HepG2 (cell line): ENCODE measurements around the gene PDPR. TPM values are rescaled to one million over a fixed set of nuclear protein-coding genes. Genes with fewer than 3 reads are reported as not detected.

Experiments
- BORCS8-MEF2B ChIP-seq: sonication (generic); formaldehyde crosslinking; IDR thresholded peaks from 2 replicates; pipeline ENCODE4 v1.8.0; 2022; ENCODE audit warnings: mild to moderate bottlenecking, missing genetic modification reagents
- CBX5 ChIP-seq: sonication (generic); formaldehyde crosslinking; IDR thresholded peaks from 2 replicates; pipeline ENCODE4 v1.4.0; 2020; ENCODE audit warnings: missing genetic modification reagents, borderline replicate concordance
- FOXJ3 ChIP-seq: sonication (generic); formaldehyde crosslinking; IDR thresholded peaks from 2 replicates; pipeline ENCODE4 v1.4.0; 2020; ENCODE audit warnings: missing genetic modification reagents, mild to moderate bottlenecking, borderline replicate concordance
- GATAD2A ChIP-seq: IDR thresholded peaks from 2 replicates; pipeline ENCODE4 v1.6.1; 2016
- GFI1 ChIP-seq: sonication (generic); formaldehyde crosslinking; IDR thresholded peaks from 2 replicates; pipeline ENCODE4 v1.5.0; 2020; ENCODE audit warnings: missing genetic modification reagents, mild to moderate bottlenecking, borderline replicate concordance
- HHEX ChIP-seq: IDR thresholded peaks from 2 replicates; pipeline ENCODE4 v1.6.1; 2016; ENCODE audit warnings: control low read depth
- HMG20A ChIP-seq: IDR thresholded peaks from 2 replicates; pipeline ENCODE4 v1.6.1; 2016; ENCODE audit warnings: borderline replicate concordance
- MIER2 ChIP-seq: IDR thresholded peaks from 2 replicates; pipeline ENCODE4 v1.6.1; 2016; ENCODE audit warnings: missing biosample characterization, missing genetic modification reagents
- MTF1 ChIP-seq: sonication (generic); formaldehyde crosslinking; IDR thresholded peaks from 2 replicates; pipeline ENCODE4 v1.5.0; 2020; ENCODE audit warnings: missing genetic modification reagents
- NFYC ChIP-seq: IDR thresholded peaks from 2 replicates; pipeline ENCODE4 v1.6.1; 2016; ENCODE audit warnings: missing genetic modification reagents, missing compliant biosample characterization
- NR1H2 ChIP-seq: sonication (generic); formaldehyde crosslinking; IDR thresholded peaks from 2 replicates; pipeline ENCODE4 v1.8.1; 2022; ENCODE audit warnings: low read depth, missing genetic modification reagents, borderline replicate concordance
- TEAD3 ChIP-seq: optimal IDR thresholded peaks from 2 replicates; pipeline ENCODE3; 2016; ENCODE audit warnings: borderline replicate concordance
- TGIF2 ChIP-seq: IDR thresholded peaks from 2 replicates; pipeline ENCODE4 v1.6.1; 2016; ENCODE audit warnings: control low read depth, missing compliant biosample characterization
- ZEB1 ChIP-seq: IDR thresholded peaks from 2 replicates; pipeline ENCODE4 v1.6.1; 2012; ENCODE audit warnings: mild to moderate bottlenecking, low read depth, inconsistent platforms; ENCODE audit not compliant: insufficient replicate concordance
- ZNF230 ChIP-seq: sonication (generic); formaldehyde crosslinking; IDR thresholded peaks from 2 replicates; pipeline ENCODE4 v1.4.0; 2020; ENCODE audit warnings: mild to moderate bottlenecking, missing genetic modification reagents
- polyA plus RNA-seq, 8 experiments: library from polyadenylated mRNA; depleted of rRNA in 3 of 8; stranded (reverse) in 7 of 8; unstranded in 1 of 8; fragments of >200 nt; fragmentation: Illumina TruSeq in 4 of 8; extraction: Trizol in 4 of 8; gene quantifications; 2 replicates each; pipeline versions ENCODE4 v1.2.1 to v1.2.3, GENCODE V29; 2011 to 2016; ENCODE audit warnings: low read depth in 4 of 8, missing spikeins in 1 of 8, mixed read lengths in 1 of 8; ENCODE audit not compliant: insufficient read depth in 1 of 8
- total RNA-seq, 5 experiments: library from RNA; depleted of rRNA; stranded (reverse); fragments of >200 nt; fragmentation: Illumina TruSeq; extraction: Trizol; gene quantifications; 2 replicates each; pipeline ENCODE4 v1.2.3, GENCODE V29; 2016; ENCODE audit warnings: low read depth in 1 of 5
- TF ChIP-seq, protein P1 (sequence below): sonication (generic); formaldehyde crosslinking; IDR thresholded peaks from 2 replicates; pipeline ENCODE4 v1.5.1; 2020; ENCODE audit warnings: missing genetic modification reagents, mild to moderate bottlenecking, borderline replicate concordance
- TF ChIP-seq, protein P2 (sequence below): sonication (generic); formaldehyde crosslinking; IDR thresholded peaks from 2 replicates; pipeline ENCODE4 v1.5.1; 2020; ENCODE audit warnings: missing genetic modification reagents, mild to moderate bottlenecking, borderline replicate concordance
- TF ChIP-seq, protein P3 (sequence below): sonication (generic); formaldehyde crosslinking; IDR thresholded peaks from 2 replicates; pipeline ENCODE4 v1.8.0; 2022; ENCODE audit warnings: missing genetic modification reagents, mild to moderate bottlenecking, moderate library complexity, borderline replicate concordance
- TF ChIP-seq, protein P4 (sequence below): sonication (generic); formaldehyde crosslinking; IDR thresholded peaks from 2 replicates; pipeline ENCODE4 v1.8.0; 2022; ENCODE audit warnings: low read depth, missing genetic modification reagents

The PDPR gene
- total and polyA plus RNA-seq, 2 of the 13 experiments (the other 11 are each of a cell fraction or from before 2014, with no cell fraction given): 19.5 to 29.9 TPM

DNA sequence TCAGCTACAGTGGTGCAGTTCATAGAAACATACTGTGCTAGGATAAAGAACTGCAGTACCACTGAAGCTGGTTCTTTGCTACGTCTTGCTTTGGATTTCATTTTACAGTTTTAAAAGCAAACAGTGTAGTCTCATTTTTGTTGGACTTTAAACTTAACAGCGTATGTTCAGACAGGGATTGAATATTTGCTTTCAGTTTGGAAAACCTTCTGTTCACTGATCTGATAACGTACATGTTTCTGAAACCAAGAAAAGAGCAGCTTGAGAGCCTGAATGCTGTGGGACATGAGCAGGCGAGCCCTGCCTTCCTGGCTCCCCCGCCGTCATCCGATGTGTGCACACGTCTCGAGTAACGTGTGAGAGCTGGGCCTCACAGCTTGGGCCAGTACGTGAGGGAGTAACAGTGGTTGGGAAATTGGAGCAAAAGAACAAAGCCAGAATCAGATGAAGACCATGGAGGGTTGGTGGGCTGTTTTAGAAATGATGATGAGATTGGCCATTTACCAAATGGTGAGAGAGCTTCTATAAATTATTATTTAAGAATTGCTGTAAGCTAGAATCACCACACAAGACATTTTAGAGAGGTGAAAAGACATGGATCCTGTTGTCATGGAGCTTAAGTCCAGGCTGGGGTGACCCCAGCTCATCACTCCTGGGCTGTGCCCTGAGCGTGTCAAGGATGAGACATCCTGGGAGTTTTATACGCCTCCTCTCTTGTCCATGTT, 38.6 kb downstream of the PDPR start (continued):
- TF ChIP-seq, protein P1, sequence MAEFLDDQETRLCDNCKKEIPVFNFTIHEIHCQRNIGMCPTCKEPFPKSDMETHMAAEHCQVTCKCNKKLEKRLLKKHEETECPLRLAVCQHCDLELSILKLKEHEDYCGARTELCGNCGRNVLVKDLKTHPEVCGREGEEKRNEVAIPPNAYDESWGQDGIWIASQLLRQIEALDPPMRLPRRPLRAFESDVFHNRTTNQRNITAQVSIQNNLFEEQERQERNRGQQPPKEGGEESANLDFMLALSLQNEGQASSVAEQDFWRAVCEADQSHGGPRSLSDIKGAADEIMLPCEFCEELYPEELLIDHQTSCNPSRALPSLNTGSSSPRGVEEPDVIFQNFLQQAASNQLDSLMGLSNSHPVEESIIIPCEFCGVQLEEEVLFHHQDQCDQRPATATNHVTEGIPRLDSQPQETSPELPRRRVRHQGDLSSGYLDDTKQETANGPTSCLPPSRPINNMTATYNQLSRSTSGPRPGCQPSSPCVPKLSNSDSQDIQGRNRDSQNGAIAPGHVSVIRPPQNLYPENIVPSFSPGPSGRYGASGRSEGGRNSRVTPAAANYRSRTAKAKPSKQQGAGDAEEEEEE: no peak; the same call in 1 of the 2 replicates
- TF ChIP-seq HHEX (CRISPR knock-in tag) (no peak), MIER2 (CRISPR knock-in tag) (peak; percentile 38; the same call in 1 of the 2 replicates), NFYC (0 out of 2 replicates have a peak, but pooled peaks have one; percentile 10), GFI1 (peak; percentile 99), HMG20A (CRISPR knock-in tag) (peak; percentile 86), GATAD2A (CRISPR knock-in tag) (peak; percentile 87), TGIF2 (0 out of 2 replicates have a peak, but pooled peaks have one; percentile 44), NR1H2 (CRISPR knock-in tag) (no peak), FOXJ3 (CRISPR knock-in tag) (no peak; the same call in 1 of the 2 replicates), TEAD3 (peak; percentile 80), MTF1 (CRISPR knock-in tag) (peak; percentile 98), BORCS8-MEF2B (CRISPR knock-in tag) (0 out of 2 replicates have a peak, but pooled peaks have one; percentile 78), ZNF230 (CRISPR knock-in tag) (peak; percentile 71; the same call in 1 of the 2 replicates), CBX5 (CRISPR knock-in tag) (0 out of 2 replicates have a peak, but pooled peaks have one; percentile 48), ZEB1 (no peak)
- TF ChIP-seq, protein P2, sequence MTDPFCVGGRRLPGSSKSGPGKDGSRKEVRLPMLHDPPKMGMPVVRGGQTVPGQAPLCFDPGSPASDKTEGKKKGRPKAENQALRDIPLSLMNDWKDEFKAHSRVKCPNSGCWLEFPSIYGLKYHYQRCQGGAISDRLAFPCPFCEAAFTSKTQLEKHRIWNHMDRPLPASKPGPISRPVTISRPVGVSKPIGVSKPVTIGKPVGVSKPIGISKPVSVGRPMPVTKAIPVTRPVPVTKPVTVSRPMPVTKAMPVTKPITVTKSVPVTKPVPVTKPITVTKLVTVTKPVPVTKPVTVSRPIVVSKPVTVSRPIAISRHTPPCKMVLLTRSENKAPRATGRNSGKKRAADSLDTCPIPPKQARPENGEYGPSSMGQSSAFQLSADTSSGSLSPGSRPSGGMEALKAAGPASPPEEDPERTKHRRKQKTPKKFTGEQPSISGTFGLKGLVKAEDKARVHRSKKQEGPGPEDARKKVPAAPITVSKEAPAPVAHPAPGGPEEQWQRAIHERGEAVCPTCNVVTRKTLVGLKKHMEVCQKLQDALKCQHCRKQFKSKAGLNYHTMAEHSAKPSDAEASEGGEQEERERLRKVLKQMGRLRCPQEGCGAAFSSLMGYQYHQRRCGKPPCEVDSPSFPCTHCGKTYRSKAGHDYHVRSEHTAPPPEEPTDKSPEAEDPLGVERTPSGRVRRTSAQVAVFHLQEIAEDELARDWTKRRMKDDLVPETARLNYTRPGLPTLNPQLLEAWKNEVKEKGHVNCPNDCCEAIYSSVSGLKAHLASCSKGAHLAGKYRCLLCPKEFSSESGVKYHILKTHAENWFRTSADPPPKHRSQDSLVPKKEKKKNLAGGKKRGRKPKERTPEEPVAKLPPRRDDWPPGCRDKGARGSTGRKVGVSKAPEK (CRISPR knock-in tag): peak; percentile 83; the same call in 1 of the 2 replicates
- TF ChIP-seq, protein P3, sequence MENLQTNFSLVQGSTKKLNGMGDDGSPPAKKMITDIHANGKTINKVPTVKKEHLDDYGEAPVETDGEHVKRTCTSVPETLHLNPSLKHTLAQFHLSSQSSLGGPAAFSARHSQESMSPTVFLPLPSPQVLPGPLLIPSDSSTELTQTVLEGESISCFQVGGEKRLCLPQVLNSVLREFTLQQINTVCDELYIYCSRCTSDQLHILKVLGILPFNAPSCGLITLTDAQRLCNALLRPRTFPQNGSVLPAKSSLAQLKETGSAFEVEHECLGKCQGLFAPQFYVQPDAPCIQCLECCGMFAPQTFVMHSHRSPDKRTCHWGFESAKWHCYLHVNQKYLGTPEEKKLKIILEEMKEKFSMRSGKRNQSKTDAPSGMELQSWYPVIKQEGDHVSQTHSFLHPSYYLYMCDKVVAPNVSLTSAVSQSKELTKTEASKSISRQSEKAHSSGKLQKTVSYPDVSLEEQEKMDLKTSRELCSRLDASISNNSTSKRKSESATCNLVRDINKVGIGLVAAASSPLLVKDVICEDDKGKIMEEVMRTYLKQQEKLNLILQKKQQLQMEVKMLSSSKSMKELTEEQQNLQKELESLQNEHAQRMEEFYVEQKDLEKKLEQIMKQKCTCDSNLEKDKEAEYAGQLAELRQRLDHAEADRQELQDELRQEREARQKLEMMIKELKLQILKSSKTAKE (CRISPR knock-in tag): peak; percentile 43; the same call in 1 of the 2 replicates
- TF ChIP-seq, protein P4, sequence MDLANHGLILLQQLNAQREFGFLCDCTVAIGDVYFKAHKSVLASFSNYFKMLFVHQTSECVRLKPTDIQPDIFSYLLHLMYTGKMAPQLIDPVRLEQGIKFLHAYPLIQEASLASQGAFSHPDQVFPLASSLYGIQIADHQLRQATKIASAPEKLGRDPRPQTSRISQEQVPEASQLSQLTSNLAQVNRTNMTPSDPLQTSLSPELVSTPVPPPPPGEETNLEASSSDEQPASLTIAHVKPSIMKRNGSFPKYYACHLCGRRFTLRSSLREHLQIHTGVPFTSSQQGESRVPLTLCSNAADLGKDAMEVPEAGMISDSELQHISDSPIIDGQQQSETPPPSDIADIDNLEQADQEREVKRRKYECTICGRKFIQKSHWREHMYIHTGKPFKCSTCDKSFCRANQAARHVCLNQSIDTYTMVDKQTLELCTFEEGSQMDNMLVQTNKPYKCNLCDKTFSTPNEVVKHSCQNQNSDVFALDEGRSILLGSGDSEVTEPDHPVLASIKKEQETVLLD: peak; percentile 67; the same call in 1 of the 2 replicates
